Ovary (tissue), 3 donors: ENCODE measurements around the gene FSD1.

Source experiments
- EP300 ChIP-seq: sonication (generic); formaldehyde crosslinking; IDR thresholded peaks from one replicate; pipeline ENCODE4 v1.6.1; 2017; ENCODE audit warnings: antibody characterized with exemption
- POLR2A ChIP-seq: fragments of 450-650 bp; IDR thresholded peaks from one replicate; pipeline ENCODE4 v1.6.1; 2017; ENCODE audit warnings: antibody characterized with exemption, mild to moderate bottlenecking, moderate library complexity
- TF ChIP-seq, protein P1 (sequence below), 3 donors: fragments of 450-650 bp in 2 of 3; fragments of 200-600 bp in 1 of 3; IDR thresholded peaks; one replicate each; pipeline versions ENCODE4 v1.5.1 to v1.8.0; 2016 to 2022; ENCODE audit warnings: antibody characterized with exemption in 3 of 3, mild to moderate bottlenecking in 1 of 3
- donor health status: DM: no; HTN: no; CAD: no.

DNA sequence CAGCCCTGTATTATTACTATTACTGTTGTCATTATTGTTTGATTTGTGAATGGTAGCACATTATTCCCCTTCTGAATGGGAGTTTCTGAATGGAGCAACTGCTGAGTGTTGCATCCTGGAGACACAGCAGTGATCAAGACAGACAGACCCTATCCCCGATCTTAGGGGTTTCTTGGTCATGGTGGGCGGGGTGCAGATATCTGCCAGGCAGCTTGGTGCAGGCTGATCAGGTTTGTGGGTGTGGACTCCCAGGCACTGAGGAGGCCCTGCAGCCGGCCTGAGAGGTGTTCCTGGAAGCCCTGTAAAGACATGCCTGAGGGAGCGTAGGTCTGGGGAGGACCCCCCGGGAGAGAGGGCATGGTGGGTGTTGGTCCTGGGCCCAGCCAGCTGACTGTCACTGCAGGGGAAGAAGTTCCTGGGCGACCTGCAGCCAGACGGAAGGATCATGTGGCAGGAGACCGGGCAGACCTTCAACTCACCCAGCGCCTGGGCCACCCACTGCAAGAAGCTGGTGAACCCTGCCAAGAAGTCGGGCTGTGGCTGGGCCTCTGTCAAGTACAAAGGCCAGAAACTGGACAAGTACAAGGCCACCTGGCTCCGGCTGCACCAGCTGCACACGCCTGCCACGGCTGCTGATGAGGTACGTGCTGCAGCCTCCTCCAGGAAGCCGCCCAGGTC is 41.1 kb downstream of the FSD1 start:
- TF ChIP-seq, protein P1, sequence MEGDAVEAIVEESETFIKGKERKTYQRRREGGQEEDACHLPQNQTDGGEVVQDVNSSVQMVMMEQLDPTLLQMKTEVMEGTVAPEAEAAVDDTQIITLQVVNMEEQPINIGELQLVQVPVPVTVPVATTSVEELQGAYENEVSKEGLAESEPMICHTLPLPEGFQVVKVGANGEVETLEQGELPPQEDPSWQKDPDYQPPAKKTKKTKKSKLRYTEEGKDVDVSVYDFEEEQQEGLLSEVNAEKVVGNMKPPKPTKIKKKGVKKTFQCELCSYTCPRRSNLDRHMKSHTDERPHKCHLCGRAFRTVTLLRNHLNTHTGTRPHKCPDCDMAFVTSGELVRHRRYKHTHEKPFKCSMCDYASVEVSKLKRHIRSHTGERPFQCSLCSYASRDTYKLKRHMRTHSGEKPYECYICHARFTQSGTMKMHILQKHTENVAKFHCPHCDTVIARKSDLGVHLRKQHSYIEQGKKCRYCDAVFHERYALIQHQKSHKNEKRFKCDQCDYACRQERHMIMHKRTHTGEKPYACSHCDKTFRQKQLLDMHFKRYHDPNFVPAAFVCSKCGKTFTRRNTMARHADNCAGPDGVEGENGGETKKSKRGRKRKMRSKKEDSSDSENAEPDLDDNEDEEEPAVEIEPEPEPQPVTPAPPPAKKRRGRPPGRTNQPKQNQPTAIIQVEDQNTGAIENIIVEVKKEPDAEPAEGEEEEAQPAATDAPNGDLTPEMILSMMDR (IDR thresholded peaks at IDR 0.05): no peak
- TF ChIP-seq POLR2A (no peak), EP300 (no peak)
